ENCODE measurements around the gene ZNF106.

ZNF106 gene

GRCh38 chr15:42471002-42471401 lies 19.9 kb downstream of the ZNF106 start:
- DNase-seq = no peak

GRCh38 chr15:42465520-42466259 lies 25.3 kb downstream of the ZNF106 start:
- DNase-seq = no peak

- no peak for DNase-seq
Observed at GRCh38 chr15:42461261-42461660, 29.7 kb downstream of the ZNF106 start.

- no peak for DNase-seq
Observed at GRCh38 chr15:42457445-42458442, 33.2 kb downstream of the ZNF106 start.

- no peak for DNase-seq
Observed at GRCh38 chr15:42456971-42457370, 34.0 kb downstream of the ZNF106 start.

GRCh38 chr15:42456531-42456930 lies 34.4 kb downstream of the ZNF106 start:
- DNase-seq = no peak

GRCh38 chr15:42453826-42454225 lies 37.1 kb downstream of the ZNF106 start:
- no peak for DNase-seq

GRCh38 chr15:42450425-42450790 lies 40.5 kb downstream of the ZNF106 start:
- DNase-seq = no peak

GRCh38 chr15:42449770-42450424 lies 41.0 kb downstream of the ZNF106 start:
- no peak for DNase-seq

GRCh38 chr15:42448281-42448680 lies 42.7 kb downstream of the ZNF106 start:
- no peak for DNase-seq

- no peak for DNase-seq
Observed at GRCh38 chr15:42447599-42447998, 43.3 kb downstream of the ZNF106 start.

GRCh38 chr15:42445551-42445950 lies 45.4 kb downstream of the ZNF106 start:
- DNase-seq = no peak

- no peak for DNase-seq
Observed at GRCh38 chr15:42444415-42445063, 46.4 kb downstream of the ZNF106 start.

GRCh38 chr15:42427429-42428223 lies 63.3 kb downstream of the ZNF106 start:
- no peak for DNase-seq

GRCh38 chr15:42421376-42421775 lies 69.6 kb downstream of the ZNF106 start:
- no peak for DNase-seq

- no peak for DNase-seq
Observed at GRCh38 chr15:42419369-42419768, 71.6 kb downstream of the ZNF106 start.

- DNase-seq = no peak
Observed at GRCh38 chr15:42413920-42414319, 77.0 kb downstream of the ZNF106 start.

GRCh38 chr15:42411884-42412283 lies 79.1 kb downstream of the ZNF106 start:
- no peak for DNase-seq

GRCh38 chr15:42409011-42409410 lies 81.9 kb downstream of the ZNF106 start:
- no peak for DNase-seq

GRCh38 chr15:42408178-42408577 lies 82.8 kb downstream of the ZNF106 start:
- DNase-seq = no peak

- no peak for DNase-seq
Observed at GRCh38 chr15:42405863-42406482, 85.0 kb downstream of the ZNF106 start.
